Activated naive CD8-positive, alpha-beta T cell treated with anti-CD3 and anti-CD28 coated beads, Interleukin-2, amount 50 U/mL, for 16 hours (primary cell): Measurements from ENCODE around the gene OGDH.
"Not testable (repeated sequence)": the region's sequence is repeated elsewhere in the genome, so short reads cannot be mapped to it uniquely, and the experiment has no call there.

Experiments
- DNase-seq: peaks from one replicate; pipeline ENCODE4 v3.0.0-alpha.2; 2020; ENCODE audit warnings: low read depth, low spot score

Gene OGDH

GRCh38 chr7:44606341-44607140 is at the start of gene OGDH:
TSS of gene OGDH (plus strand) at chr7:44606627. CDS start at chr7:44624344, 17,717 bp downstream.
- DNase-seq: peak; percentile 98

DNA sequence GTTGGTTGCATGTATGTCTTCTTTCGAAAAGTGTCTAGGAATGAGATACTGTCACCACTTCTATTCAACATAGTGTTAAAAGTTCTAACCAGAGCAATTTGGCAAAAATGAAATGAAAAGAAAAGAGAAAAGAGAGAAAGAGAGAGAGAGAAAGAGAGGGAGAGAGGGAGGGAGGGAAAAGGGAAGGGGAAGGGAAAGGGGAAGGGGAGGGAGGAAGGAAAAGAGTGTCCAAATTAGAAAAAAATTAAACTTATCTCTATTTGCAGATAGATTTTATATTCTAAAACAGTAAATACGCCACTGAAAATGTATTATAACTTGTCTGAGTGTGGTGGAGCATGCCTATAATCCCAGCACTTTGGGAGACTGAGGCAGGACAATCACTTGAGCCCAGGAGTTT is 48.9 kb upstream of the OGDH start:
- DNase-seq: no peak

GRCh38 chr7:44559485-44559884 is 46.9 kb upstream of the OGDH start:
- no peak for DNase-seq

- DNase-seq: no peak
Observed at GRCh38 chr7:44561481-44561880, 44.9 kb upstream of the OGDH start.

DNA sequence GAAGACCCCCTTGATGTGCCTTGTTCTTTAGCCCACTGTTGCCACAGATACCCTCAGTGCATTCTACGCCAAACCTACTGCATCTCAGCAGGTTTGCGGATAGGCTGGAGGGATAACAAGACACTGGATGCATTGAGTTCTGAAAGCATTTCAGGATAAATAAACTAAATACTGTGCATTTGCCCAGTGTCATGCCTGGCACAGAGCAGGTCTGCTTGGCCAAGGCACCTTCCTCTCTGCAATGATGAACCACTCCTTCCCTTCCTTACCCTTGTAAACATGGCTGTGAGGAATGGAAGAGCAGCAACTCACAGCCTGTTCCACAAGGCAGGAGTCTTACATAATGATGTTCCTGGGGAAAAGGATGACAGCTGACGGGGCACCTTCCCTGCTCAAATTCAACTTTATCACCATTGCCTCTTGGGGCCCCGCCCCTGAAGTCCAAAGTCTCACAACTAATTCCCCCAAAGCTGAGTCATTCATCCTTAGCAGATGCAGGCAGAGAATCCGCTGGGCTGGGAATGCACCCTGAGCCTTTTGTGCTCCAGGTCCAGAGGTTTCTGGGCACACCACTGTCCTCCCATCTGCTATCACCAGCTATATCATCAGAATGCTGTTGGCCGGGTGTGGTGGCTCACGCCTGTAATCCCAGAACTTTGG is 44.3 kb upstream of the OGDH start:
- DNase-seq: no peak

DNA sequence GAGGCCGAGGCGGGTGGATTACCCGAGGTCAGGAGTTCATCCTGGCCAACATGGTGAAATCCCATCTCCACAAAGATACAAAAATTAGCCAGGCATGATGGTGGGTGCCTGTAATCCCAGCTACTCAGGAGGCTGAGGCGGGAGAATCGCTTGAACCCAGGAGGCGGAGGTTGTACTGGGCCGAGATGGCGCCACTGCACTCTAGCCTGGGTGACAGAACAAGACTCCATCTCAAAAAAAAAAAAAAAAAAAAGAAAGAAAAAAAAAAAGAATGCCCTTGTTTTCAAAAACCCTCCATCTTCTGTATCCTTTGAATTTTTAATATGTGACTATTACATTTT is 43.8 kb upstream of the OGDH start:
- DNase-seq: not testable (repeated sequence)

GRCh38 chr7:44563171-44563679 is 43.2 kb upstream of the OGDH start:
- DNase-seq: no peak

DNA sequence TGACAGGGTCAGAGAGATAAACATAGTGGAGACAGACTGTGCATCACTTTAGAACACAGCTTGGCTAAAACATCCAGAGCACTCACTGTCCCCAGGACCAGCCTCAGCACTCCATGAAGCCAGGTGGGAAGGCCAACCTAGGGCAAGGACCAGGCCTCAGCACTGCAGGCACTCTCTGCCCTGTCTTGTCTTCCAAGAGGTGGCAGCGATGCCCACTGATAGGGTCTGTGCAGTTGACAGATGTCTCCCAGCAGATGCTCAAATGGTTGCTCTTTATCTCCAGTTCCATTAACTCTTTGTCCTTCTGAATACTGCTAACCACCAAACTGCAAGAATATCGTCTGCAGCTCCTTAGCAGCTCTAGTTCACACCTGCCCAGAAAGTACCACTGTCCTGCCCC is 41.8 kb upstream of the OGDH start:
- DNase-seq: no peak

DNA sequence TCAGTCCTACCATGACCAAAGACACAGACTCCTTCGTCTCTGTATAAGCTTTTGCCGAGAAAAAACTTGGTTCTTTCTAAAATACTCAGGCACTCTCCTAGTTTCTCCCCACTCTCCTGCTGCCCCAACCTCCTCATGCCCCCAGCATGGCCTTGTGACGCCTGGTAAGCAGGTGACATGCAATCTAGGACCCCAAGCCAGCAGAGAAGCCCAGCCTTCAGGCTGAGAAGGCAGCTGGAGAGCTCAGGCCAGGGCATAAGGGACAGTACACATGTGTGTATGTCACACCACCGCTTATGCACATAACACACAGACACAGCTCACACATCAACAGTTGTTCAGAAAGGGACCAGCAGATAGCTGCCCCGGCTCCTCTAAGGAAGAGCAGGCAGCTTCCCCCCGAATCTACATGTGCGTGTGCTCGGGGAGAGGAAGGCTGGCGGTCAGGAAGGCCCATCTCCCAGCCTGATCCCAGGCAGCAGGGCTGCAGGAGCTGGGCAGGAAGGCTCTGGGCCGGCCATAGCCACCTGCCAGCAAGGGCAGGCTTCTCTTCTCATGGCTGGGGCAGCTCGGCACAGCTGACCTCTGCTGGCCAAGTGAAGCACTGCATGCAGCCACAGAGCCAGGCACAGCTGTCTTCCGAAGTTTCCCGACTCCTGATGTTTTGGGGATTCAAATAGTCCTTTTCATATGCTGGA is 41.2 kb upstream of the OGDH start:
- peak; percentile 13 for DNase-seq

- no peak for DNase-seq
Observed at GRCh38 chr7:44565795-44566559, 40.5 kb upstream of the OGDH start.

DNA sequence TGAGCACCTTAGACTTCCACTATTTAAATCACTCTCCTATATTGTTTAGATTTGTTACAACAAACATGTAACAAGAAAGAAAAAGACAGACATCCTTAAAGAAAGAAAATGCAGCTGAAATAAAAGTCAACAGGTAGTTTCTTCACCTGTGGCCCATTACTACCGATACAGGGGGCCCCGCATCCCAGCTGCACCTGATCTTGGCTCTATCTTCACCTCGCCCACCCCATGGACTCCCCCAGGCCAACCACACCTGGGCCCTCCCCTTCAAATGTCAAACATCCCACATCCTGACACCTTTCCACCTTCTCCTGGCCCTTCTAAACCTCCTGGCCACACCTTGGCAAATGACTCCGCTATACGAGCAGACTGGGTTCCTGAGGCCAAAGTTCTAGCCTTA is 39.7 kb upstream of the OGDH start:
- no peak for DNase-seq

DNA sequence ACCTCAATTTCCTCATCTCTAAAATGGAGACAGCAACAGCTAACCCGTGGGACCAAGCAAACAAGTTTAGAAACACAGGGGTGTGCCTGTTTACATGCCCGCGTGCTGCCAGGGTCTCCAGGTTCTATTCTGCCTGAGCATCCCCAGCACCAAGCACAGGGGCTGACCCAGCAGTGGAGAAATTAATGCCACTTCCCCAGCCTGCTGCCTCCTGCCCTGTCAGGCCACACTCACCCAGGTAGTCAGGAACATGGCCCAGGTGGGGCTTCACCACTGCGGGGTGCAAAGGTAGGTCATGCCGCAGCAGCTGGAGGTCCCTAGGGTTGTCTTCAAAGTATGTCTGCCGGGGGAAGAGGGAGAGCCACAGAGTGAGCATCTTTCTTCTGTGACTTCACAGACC is 38.5 kb upstream of the OGDH start:
- DNase-seq: no peak

GRCh38 chr7:44568771-44569560 is 37.5 kb upstream of the OGDH start:
- DNase-seq: no peak

- no peak for DNase-seq
Observed at GRCh38 chr7:44569959-44570358, 36.5 kb upstream of the OGDH start.

GRCh38 chr7:44572771-44573170 is 33.7 kb upstream of the OGDH start:
- DNase-seq: no peak

DNA sequence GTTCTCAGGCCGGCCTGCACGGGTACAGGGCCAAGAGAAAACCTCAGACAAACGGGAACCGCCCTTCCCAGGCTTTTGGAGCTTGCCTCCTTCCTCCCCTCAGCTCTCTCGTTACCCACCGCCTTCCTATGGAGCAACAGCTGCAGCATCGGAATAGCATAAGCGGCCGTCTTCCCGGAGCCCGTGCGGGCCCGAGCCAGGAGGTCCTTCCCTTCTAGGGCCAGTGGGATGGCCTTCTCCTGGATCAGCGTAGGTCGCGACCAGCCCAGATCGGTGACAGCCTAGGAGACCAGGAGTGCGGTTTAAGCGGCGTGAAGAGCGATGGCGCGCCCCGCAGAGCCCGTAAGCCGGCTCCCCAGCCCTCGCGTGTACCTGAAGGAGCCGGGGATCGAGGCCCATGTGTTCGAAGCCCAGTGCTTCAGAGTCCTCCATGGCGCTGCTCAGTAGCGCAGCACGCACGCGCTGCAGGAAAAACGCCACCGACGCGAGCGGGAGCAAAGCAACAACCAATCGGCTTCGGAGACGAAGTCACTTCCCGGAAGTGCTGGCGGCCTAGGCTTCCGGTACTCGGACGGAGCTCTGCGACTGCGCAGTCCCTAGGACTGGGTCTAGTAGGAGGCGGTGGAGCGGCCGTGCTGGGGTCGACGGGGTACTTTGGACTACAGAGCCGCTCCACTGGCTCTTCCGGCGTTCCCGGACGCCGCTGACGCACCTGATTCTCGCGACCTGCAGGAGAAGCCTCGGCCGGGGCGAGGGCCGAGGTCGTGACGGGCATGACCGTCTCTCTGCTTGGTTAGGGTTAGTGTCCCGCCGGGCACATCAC is 32.8 kb upstream of the OGDH start, which contains the start of gene DDX56:
DDX56 (minus strand) TSS at position 445 of the 823 bp plus-strand sequence; CDS start at position 432, 13 bp downstream.
- peak; percentile 82 for DNase-seq

GRCh38 chr7:44574287-44574872 is 32.0 kb upstream of the OGDH start:
- no peak for DNase-seq

- DNase-seq: no peak
Observed at GRCh38 chr7:44575054-44575453, 31.4 kb upstream of the OGDH start.

GRCh38 chr7:44576228-44576627 is 30.2 kb upstream of the OGDH start:
- no peak for DNase-seq
